Stimulated activated CD4-positive, alpha-beta T cell treated with anti-CD3 and anti-CD28 coated beads, Interleukin-1b, Interleukin-23, amount 100 ng/mL, for 48 hours (primary cell): Measurements from ENCODE around the gene CDH5.

ENCODE experiments used
- DNase-seq: peaks from one replicate; pipeline ENCODE4 v3.0.0-alpha.2; 2020

Gene CDH5

DNA sequence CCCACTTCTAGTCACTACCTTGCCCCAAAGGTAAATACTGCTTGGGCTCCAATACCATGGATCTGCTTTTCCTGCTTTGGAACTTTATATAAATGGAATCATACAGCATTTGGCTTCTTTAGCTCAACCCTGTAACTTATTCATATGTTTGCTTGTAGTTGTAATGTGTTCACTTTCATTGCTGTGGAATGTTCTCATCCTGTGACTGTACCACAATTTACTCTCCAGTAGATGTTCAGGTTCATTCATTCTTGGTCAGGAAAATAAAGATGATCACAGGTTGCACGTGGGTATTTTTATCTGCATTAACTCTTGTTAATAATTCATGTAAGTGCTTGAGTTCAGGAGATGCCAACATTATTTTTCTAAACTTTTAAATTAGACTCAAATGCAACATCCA is 53.9 kb downstream of the CDH5 start:
- DNase-seq: no peak

DNA sequence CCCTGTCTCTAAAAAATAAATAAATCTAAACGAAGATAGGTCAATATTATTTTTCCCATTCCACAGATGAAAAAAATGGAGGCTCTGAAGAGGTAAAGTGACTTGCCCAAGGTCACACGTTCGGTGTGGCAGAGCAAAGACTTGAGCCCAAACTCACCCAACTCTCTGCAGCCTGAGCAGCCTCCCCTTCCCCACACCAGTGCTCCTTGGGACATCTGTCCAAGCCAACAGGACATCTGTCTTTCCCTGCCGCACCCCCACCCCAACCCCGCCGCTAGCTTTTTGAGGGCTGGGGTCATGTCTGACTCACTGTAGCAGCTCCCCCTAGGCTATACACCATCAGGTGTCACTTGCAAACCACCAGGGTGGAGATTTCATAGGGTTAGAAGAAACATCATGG is 55.4 kb downstream of the CDH5 start:
- no peak for DNase-seq

DNA sequence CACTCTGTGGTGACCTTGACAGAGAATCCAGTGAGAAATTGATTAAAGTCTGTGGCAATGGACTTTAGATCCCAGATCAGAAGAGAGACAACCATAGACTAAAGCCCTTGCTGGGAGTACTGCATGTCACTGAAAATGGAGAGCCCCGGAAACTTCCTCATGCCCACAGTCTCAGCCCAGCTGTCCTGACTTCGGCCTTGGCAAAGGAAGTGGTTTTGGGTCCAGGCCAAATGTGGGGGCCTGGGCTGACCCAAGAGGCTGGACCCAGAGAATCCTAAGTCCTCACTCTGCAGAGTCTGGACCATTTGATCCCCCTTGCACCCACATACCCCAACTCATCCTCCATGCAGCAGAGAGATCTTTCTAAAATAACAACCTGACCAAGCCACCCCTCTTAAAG is 55.9 kb downstream of the CDH5 start:
- no peak for DNase-seq

DNA sequence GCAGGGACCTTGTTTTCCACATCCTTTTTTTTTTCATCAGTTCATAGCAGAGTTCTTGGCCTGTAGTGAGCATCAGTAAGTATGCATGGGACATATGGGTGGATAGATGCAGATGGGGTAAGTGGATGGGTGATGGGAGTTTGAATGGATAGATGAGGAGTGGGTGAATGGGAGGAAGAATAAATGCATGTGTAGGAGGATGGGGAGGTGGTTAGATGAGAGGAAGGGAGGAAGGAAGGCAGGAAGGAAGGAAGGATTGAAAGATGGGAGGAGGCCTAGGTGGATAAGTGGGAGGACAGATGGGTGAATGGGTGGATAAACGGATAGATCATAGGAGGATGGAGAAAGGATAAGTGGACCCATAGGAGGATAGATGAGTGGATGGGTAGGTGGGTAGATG is 56.7 kb downstream of the CDH5 start:
- DNase-seq: no peak

DNA sequence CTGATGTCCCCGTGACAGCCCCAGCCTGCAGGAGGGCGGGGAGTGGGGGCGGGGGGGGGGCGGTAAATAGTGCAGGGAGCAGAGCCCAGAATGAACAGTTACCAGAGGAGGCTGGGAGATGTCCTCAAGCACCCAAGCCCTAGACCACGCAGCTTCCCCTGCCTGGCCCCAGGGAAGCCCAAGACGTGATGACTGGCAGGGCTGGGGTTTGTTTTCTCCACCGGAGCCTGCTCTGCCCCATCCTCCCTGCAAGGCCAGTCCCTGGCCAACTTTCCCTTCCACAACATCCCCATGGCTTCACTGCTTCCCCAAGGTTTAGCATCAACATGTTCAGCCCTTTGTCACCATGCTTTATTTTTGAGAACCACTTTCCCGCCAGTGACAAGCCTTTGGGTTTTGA is 59.2 kb downstream of the CDH5 start:
- DNase-seq: no peak

DNA sequence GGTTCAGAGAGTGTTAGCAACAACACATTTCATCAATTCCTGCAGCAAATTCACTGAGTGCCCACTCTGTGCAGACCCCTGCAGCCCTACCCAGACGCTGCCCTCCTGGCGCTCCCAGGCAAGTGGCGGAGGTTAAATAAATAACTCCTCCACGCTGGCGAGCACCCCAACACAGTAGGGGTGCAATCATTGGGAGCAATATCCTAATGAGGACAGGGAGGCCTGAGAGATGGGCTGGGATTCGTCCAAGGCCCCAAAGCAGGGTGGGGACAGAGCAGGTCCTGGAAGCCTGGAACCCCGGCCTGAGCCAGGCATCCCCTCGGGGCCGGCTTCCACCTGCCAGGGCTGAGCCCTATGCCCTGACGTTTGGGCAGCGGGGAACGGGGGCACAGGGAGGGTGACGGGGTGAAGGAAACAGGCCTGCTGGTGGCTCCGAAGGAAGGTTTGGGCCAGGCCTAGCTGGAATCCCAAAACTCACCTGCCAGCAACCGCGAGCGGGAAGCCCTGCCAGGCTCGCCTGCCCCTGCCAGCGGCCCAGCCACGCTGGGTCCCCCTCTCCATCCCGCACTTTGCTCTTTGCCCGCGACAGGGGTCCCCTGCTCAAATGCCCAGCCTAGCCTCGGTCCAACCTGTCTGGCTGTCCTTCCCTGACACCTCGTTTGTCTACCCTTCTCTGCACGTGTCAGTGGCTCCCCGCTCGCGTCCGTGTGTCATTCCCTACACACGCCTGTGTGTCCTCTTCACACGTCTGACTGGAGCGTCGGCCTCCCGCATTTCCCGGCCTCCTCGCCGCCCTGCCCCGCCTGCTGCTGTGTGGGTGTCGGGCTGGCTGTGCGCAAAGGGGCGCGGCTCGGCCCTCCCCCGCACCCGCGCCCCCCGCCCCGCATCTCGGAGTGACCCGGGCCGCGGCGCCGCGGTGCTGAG is 59.9 kb downstream of the CDH5 start:
- no peak for DNase-seq

DNA sequence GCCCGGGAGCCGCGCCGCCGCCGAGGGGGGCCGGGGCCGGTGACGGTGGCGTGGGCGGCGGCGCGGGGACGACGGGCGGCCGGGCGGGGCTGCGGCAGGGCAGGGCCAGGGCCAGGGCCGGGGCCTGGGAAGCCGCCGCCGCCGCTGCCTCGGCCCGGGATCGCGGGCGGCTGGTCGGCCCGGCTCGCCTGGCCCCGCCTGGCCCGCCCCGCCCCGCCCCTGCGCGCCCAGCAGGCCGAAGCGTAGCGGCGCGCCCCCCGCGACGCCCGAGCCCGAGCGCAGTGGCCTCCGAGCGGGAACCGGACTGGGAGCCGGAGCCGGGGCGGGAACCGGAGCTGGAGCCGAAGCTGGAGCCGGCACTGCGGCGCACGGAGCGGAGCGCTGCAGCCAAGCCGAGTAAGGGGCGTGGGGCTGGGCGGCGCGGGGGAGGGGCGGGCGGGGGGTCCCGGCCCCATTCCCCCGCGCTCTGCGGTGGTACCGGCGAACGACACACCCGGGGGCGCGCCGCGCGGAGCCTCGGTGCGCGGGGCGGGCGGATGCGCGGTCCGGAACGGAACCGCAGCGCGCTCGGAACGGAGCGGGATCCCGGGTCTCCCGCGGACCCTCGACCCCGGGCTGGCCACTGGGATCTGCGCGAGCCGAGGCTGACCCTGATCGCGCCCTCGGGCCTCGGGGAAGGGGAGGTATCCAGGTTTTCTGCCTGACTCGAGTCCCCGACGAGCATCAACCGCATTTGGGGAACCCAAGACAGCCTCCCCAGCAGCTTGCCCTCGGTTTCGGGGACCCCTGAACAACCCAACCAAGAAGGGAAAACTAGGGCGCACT is 60.8 kb downstream of the CDH5 start, which contains the start of gene BEAN1:
Gene BEAN1, plus strand, starts transcription at position 260 of the 825 bp plus-strand sequence. CDS start 10,382 bp downstream, outside the sequence.
- no peak for DNase-seq

DNA sequence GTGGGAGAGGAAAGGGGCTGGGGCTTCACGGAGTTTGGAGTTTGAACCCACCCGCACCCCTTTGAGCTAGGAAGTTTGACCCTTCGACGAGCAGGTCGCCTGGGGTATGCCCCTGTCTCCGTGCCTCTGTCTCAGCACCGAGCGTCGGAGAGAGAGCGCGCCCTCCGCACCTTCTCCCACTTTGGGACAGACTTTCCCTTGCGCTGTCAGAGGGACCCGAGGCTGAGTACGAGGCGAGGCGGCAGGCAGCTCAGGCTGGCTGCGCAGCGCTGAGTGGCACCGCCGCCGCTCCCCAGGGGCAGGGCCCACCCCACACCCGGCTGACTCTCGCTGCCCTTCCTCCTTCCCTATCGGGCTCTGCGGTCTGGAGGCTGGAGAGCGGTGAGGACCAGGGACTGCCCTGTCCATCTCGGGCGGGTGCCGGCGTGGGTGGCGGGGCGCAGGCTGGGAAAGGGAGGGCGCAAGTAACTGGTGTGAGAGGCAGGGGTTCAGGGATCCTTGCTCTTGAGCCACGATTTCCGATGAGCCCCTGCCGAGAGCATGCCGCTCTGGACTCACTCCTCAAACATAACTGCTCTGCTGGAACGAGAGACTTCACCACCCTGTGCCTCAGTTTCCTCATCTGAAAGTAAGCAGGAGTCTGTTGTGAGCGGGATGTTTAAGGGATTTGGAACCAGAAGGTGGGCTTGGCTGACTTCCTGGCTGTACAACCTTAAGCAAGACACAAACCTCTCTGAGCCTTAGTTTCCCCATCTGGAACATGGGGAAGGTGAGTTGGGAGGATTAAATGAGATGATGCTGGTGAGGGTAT is 61.6 kb downstream of the CDH5 start:
- no peak for DNase-seq

DNA sequence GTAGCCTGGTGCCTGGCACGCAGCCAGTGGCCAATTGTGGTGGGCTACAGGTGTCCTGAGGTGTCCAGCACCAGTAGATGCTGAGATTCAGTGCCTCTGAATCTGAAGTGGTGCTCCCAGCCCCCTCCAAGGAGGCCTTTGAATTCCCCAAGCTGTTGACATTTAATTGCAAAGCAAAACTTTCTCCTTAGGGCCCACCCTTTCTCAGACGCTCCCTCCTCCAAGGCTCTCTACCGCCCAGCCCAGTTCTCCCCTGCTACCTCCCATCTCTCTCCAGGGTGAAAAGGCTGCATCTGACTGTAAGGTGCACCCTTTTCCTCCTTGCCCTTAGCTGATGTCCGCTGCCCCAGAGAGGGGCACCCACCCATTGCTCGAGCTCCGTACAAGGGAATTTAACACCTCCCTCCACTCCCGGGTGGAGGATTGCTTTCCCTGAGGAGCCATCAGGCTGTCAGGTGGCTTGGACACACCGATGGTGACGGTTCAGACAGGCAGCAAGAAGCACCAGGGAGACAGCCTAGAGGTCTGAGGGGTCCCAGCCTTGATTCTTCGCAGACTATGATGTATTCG is 62.3 kb downstream of the CDH5 start:
- no peak for DNase-seq

DNA sequence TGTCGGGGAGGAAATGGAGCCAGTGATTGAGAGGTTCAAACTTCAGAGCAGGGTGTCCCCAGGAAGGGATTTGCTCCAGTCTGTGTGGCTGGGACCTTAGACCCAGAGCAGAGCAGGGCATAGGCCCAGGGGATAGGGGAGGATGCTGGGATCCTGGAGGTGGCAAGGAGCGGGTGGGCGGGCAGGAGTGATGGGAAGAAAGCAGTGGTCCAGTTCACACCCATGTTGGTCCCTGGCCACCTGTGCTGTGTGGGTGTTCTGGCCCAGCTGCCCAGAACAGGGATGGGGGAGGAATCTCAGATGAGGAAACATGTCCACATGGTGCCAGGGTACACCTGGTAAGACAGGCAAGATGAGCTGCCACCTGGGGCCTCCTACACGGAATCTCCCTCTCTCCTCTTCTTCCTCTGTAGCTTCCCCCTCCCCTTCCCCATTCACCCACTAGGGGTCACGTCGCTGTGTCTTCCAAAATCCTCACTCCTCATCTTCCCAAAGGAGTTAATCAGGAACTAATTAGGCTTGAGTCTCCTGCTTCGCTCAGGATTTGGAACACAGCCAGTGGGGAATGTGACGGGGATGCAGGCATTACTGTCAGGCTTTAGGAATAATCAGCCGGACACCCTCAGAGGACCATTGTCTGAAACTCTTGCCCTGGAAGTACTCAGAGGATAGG is 62.9 kb downstream of the CDH5 start:
- DNase-seq: no peak

DNA sequence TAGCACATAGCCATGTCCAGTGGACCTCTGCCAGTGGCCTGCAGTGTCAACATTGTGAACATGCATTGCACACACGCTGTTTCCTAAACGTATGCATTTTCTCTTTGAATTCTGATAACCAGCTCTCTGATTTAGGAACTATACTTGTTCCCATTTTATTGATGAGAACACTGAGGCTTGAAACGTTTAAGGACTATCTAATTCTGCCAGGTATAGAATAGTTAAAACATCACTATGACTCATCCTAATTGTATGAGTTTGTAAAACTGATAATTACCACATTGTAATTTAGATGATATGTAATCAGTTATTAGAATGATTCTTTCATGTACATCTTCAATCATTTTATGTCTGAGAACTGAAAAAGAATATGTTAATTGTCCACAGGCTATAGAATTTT is 63.7 kb downstream of the CDH5 start:
- no peak for DNase-seq

DNA sequence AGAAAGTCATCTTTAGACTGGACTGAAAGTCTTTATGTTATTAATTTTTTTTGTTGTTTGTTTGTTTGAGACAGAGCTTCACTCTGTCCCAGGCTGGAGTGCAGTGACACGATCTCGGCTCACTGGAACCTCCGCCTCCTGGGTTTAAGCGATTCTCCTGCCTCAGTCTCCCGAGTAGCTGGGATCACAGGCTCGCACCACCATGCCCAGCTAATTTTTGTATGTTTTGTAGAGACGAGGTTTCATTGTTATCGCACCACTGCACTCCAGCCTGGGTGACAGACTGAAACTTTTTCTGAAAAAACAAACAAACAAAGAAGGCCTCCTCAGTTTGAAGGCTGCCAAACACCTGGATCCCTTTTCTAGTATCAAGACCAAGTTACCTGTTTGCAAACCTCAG is 65.3 kb downstream of the CDH5 start:
- no peak for DNase-seq

DNA sequence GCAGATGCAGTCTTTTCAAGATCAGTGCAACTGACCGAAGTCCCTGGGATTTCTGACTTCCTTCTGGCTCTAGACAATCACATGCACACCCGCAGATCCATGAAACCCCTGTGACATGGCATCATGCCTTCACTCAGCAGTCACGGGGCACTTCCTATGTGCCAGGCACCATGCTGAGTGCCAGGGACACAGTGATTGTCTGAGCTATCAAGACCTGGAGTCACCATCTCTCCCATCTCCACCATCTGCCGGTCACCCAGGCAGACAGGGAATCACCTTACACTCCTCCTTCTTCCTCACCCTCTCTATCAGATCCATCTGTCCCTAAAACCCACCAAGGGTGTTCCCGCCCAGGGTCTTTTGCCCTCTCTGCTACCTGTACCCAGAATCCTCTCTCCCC is 65.9 kb downstream of the CDH5 start:
- no peak for DNase-seq

DNA sequence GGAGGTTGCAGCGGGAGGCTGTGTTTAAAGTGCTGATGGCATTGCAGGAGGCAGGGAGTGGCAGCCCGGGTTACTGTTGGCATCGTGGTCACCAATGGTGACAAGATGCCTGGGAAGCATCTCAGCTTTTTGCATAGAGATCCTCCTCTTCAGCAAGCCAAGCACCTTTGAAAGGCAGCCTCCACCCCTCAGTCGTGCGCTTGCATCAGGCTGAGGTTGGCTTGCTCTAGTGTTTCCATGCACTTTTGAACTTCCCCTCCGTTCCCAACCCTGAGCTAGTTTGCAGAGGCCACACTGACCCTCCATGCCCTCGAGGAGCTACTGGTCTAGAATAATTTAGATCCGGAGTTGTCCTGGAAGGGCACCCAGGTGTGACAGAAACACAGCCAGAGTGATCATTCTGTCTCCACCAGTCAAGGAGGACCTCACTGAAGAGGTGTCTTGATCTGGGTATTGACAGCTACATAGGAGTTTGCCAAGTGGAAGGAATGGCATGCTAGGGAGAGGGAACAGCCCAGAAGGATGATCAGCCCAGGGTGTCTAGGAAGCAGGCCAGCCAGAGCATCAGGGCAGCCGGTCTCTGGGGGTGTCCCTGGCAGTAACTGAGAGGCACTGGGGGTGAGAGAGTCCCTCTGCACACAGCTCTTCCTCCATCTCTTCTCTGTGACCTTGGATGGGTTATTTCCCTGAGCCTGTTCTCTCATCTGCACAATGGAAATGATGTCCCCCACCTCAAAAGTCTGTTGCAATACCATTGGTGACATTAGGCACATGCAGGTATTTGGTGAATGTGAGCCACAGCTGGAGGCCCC is 68.3 kb downstream of the CDH5 start:
- no peak for DNase-seq

DNA sequence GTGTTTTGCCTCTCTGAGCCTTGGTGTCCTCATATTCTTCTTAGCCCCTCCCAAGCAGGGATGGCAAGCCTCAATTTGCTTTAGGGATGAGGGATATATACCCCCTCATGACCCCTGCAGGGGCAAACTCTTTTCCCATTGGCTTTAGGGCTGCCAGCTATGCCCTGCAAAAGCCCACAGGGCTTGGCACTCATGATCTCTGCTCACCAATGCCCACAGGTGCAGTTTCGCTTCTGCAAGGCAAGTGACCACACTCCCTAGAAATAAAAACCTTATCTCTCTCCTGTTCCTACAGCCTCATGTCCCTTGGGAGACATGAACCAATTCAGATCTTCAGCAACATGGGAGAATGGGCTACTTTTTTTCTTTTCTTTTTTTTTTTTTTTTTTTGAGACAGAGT is 69.4 kb downstream of the CDH5 start:
- no peak for DNase-seq

DNA sequence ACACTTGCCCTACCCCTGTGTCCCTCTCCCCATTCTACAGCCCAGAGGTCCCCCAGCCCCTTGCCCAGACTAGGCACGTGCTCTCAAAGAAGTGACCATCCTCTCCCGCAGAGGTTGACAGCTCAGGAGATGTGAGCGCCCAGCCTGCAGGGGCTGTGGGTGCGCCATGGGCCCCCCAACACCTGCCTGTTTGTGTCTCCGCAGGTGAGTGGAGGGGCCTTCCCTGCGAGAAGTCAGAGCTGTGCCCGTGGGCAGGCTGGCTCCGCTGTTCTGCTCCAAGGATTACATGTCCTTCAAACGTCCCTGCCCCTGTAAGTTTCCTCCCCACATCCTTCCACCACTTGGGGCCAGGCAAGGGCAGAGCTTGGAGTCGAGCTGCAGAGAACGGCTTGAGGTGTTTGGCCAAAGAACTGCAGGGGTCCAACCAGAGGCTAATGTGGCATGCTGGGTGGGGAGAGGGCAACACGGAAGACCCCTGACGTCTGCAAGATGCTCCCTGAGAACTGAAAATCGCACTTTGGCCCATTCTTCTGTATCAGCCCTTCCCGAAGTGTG is 71.0 kb downstream of the CDH5 start:
- no peak for DNase-seq

DNA sequence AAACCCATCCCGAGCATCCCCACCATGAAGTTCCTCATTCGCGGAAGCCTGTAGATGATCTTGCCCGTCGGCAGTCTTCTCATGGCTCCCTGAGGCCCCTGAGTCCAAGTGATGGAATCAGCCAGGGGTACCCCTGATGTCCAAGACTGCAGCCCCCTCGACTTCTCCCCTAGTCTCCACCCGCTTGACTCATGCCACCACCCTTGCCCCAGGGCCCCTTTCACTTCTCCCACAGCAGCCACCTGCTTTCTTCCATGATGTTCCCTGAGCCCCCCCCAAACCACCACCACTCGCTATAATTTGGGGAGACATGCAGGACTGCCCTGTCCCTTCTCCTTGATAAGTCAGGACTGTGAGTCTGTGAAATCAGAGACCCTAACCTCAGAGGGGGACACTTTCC is 72.0 kb downstream of the CDH5 start:
- no peak for DNase-seq

DNA sequence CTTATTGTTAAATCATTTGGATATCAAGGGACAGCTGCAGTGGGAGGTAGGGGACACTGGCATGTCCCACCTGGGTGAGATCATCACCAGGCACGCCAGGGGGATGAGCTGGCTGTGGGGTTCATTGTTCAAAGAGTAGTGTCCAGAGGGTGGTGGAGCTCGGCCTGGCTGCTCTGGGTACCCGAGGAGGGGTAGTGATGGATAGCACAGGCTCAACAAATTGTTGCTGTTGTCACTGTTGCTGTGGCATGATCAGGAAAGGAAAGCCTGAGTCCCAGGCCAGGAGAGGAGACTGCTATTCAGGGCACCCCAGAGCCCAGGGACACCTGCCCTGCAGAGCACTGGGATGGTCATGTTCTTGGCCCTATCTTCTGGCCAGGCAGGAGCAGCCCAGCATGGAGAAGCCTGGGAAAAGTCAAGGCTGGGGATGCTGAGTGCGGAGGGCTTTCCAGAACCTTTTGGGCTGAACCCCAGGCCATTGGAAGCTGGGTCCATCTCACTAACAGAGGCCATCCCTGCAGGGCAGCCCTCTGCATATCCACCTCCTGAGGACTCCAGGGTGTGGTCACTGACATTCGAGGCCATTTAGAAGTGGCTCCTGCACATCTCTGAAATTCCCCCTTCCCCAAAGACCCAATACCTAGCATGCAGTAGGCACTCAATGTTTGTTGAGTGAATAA is 72.7 kb downstream of the CDH5 start:
- DNase-seq: no peak

DNA sequence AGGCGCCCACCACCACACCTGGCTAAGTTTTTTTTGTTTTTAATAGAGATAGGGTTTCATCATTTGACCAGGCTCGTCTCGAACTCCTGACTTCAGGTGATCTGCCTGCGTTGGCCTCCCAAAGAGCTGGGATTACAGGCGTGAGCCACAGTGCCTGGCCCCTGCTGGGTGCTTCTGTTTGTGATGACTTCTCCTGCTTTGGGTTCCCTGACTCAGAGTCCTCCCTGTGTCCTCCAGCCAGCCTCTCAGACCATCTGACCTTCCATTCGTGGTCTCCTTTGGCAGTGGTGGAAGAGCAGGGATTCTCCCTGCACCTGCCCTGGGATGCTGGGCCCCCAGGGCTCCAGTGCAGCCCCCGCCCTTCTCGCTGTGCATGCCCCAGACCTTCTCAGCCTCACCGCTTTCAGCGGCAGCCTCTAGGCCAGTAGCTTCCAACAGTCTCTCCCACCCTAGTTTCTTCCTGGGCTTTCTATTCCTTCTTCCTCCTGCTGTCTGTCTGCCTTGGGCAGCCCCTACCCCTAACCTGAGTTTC is 73.8 kb downstream of the CDH5 start:
- no peak for DNase-seq

DNA sequence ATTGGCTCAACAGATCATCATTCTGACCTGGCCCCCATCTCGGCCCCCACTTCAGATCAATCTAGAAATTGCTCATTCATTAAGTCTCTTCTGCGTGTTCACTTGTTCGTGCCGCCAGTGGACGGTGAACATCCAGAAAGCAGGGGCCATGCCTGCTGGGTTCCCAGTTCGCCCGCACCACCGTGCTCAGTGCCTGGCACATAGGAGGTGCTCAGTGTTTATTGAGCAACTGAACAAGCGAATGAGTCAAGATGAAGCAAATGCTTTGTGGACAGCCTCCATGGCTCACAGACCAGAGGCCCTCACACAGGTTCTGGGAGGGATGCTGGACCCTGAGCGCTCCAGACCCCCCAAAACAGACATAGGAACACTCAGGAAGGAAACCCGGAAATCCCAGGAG is 74.5 kb downstream of the CDH5 start:
- DNase-seq: no peak
